GM12878 (cell line): ENCODE results near the gene DENND10. TPM values are rescaled to one million over a fixed set of nuclear protein-coding genes. Genes with fewer than 3 reads are reported as not detected.

ENCODE experiments used
- CBX5 ChIP-seq: sonication (generic); IDR thresholded peaks from 2 replicates; pipeline ENCODE4 v1.6.1; 2016; ENCODE audit warnings: low read depth, moderate library complexity, mild to moderate bottlenecking, inconsistent platforms
- CUX1 ChIP-seq: IDR thresholded peaks from 2 replicates; pipeline ENCODE4 v1.6.1; 2012; ENCODE audit warnings: improper control_type of control experiment, low read depth, low read length; ENCODE audit not compliant: insufficient replicate concordance
- EP300 ChIP-seq, 2 experiments: fragments of 150-350 bp in 1 of 2; IDR thresholded peaks; 2 replicates each; pipeline ENCODE4 v1.6.1; 2011 to 2012; ENCODE audit warnings: low read depth in 2 of 2, low read length in 2 of 2, borderline replicate concordance in 1 of 2, improper control_type of control experiment in 1 of 2, inconsistent platforms in 1 of 2; ENCODE audit not compliant: control insufficient read depth in 1 of 2
- MTA3 ChIP-seq: IDR thresholded peaks from 2 replicates; pipeline ENCODE4 v1.6.1; 2012; ENCODE audit warnings: low read length, inconsistent platforms, borderline replicate concordance
- POLR2AphosphoS5 ChIP-seq: IDR thresholded peaks from 2 replicates; pipeline ENCODE4 v1.6.1; 2011; ENCODE audit warnings: mild to moderate bottlenecking, low read length, inconsistent platforms
- SIN3A ChIP-seq: IDR thresholded peaks from 2 replicates; pipeline ENCODE4 v1.6.1; 2012; ENCODE audit warnings: low read depth, low read length, improper control_type of control experiment
- SKIL ChIP-seq: fragments of 450-650 bp; IDR thresholded peaks from 2 replicates; pipeline ENCODE4 v1.6.1; 2017; ENCODE audit warnings: mild to moderate bottlenecking, low read depth, inconsistent platforms; ENCODE audit not compliant: poor library complexity, severe bottlenecking
- polyA plus RNA-seq, 11 experiments: library from polyadenylated mRNA; depleted of rRNA in 4 of 11; unstranded in 6 of 11; stranded (reverse) in 5 of 11; fragments of >200 nt; fragmentation: Nextera tagmentation in 4 of 11; fragmentation: Illumina TruSeq in 1 of 11; extraction: Ambion mirVana in 4 of 11; extraction: Trizol in 1 of 11; gene quantifications; 1 replicate in 1 of 11; 2 replicates in 10 of 11; pipeline versions ENCODE4 v1.2.1 to v1.2.3, GENCODE V29; 2011 to 2016; ENCODE audit warnings: inconsistent platforms in 2 of 11, missing spikeins in 2 of 11, low read depth in 1 of 11
- total RNA-seq, 4 experiments: library from RNA; depleted of rRNA in 3 of 4; stranded (reverse); fragments of >200 nt in 3 of 4; fragmentation: Illumina TruSeq in 1 of 4; extraction: Trizol in 1 of 4; gene quantifications; 2 replicates each; pipeline versions ENCODE4 v1.2.1 to v1.2.3, GENCODE V29; 2013 to 2021

DENND10 gene
- total and polyA plus RNA-seq, 10 of the 15 experiments (the other 5 are each of a cell fraction or from before 2014, with no cell fraction given): 21.5 to 39.8 (median 26.2) TPM

- no peak for TF ChIP-seq EP300 (IDR thresholded peaks at IDR 0.05; ENCODE audit: borderline replicate concordance in 1 of 2, control insufficient read depth in 1 of 2, low read depth in 2 of 2, low read length in 2 of 2)
- TF ChIP-seq CUX1: no peak
- no peak for TF ChIP-seq CBX5
- no peak for TF ChIP-seq SKIL
- TF ChIP-seq POLR2AphosphoS5: peak; percentile 57; the same call in 1 of the 2 replicates
- no peak for TF ChIP-seq SIN3A
- no peak for TF ChIP-seq MTA3
Measured at GRCh38 chr10:119131512-119132240, 27.8 kb downstream of the DENND10 start (continued).
